ENCODE results near the gene ENTREP3.

The ENTREP3 gene

DNA sequence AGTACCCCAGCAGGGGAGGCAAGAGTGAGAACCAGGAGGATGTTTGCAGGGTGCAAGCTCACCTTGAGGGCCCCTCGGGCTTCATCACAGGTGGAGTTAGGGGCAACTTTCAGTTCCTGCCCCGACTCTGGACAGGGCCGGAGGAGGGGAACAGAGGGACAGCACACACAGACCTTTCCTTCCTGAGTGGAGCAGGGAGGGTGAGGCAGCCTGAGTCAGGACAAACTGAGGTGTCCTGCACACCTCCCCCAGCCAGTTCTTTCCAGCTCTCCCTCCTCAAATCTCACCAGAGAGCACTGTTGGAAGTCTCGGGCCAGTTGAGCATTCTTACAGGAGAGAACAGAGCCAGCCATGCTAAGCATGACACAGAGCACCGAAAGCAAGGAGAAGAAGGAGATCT lies 1.5 kb downstream of the ENTREP3 start:
- H3K4me3 ChIP-seq (ENCODE audit: low read length) = peak overlapping the region; percentile 83

DNA sequence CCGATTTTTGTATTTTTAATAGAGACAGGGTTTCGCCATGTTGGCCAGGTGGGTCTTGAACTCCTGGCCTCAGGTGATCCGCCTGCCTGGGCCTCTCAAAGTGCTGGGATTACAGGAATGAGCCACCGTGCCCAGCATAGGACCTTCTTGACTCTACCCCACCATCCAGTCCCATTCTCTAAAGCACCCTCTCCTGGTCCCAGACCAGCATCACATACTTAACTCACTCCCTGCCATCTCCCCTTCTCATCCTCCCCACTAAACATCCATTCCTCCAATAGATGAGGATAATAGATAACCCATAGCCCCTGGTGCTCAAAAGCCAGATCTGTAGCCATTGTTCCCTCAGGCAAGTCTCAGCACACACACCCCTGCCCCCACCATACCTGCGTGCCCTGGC lies 2.1 kb downstream of the ENTREP3 start:
- no peaks in the 10 kb centered on the region for H4K20me1 ChIP-seq (ENCODE audit: insufficient read depth, low read length)
- no peak overlapping the region for H2AFZ ChIP-seq (ENCODE audit: low read depth, low read length)
- peak overlapping the region; percentile 89 for H3K4me2 ChIP-seq (ENCODE audit: low read length)
- no peak overlapping the region for H3K9ac ChIP-seq (ENCODE audit: low read length)
- H3K4me3 ChIP-seq (ENCODE audit: low read length) = no peak overlapping the region
- H3K27ac ChIP-seq (ENCODE audit: low read length) = no peak overlapping the region
- H3K9me3 ChIP-seq (ENCODE audit: insufficient read depth, low read length) = no peaks in the 10 kb centered on the region
- peaks cover 5% of the 10 kb centered on the region; the same call in 1 of the 2 replicates for H3K79me2 ChIP-seq (ENCODE audit: low read length)
- no peak for TF ChIP-seq EZH2phosphoT487 (IDR thresholded peaks at IDR 0.05; ENCODE audit: low read depth)
- TF ChIP-seq, protein P1, sequence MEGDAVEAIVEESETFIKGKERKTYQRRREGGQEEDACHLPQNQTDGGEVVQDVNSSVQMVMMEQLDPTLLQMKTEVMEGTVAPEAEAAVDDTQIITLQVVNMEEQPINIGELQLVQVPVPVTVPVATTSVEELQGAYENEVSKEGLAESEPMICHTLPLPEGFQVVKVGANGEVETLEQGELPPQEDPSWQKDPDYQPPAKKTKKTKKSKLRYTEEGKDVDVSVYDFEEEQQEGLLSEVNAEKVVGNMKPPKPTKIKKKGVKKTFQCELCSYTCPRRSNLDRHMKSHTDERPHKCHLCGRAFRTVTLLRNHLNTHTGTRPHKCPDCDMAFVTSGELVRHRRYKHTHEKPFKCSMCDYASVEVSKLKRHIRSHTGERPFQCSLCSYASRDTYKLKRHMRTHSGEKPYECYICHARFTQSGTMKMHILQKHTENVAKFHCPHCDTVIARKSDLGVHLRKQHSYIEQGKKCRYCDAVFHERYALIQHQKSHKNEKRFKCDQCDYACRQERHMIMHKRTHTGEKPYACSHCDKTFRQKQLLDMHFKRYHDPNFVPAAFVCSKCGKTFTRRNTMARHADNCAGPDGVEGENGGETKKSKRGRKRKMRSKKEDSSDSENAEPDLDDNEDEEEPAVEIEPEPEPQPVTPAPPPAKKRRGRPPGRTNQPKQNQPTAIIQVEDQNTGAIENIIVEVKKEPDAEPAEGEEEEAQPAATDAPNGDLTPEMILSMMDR (IDR thresholded peaks at IDR 0.05; ENCODE audit: low read depth, low read length) = no peak
- H3K4me1 ChIP-seq (ENCODE audit: low read length) = peaks cover 20% of the 10 kb centered on the region
- no peaks in the 10 kb centered on the region for H3K27me3 ChIP-seq (ENCODE audit: low read depth, low read length)
- peaks cover 18% of the 10 kb centered on the region for H3K36me3 ChIP-seq (replicated peaks; ENCODE audit: low read depth, low read length)

More for the DNA sequence above, 1.5 kb downstream of the ENTREP3 start:
- Histone ChIP-seq H3K9ac (ENCODE audit: low read length) (peak overlapping the region; percentile 68; the same call in 1 of the 2 replicates), H3K79me2 (ENCODE audit: low read length) (peaks cover 5% of the 10 kb centered on the region; the same call in 1 of the 2 replicates), H4K20me1 (ENCODE audit: insufficient read depth, low read length) (no peaks in the 10 kb centered on the region), H3K27ac (ENCODE audit: low read length) (no peak overlapping the region), H3K36me3 (replicated peaks; ENCODE audit: low read depth, low read length) (peaks cover 19% of the 10 kb centered on the region), H3K9me3 (ENCODE audit: insufficient read depth, low read length) (no peaks in the 10 kb centered on the region), H3K4me1 (ENCODE audit: low read length) (peaks cover 20% of the 10 kb centered on the region), H3K4me2 (ENCODE audit: low read length) (peak overlapping the region; percentile 89), H2AFZ (ENCODE audit: low read depth, low read length) (no peak overlapping the region), H3K27me3 (ENCODE audit: low read depth, low read length) (no peaks in the 10 kb centered on the region)
- no peak for TF ChIP-seq EZH2phosphoT487 (IDR thresholded peaks at IDR 0.05; ENCODE audit: low read depth)
- TF ChIP-seq, protein P1 (IDR thresholded peaks at IDR 0.05; ENCODE audit: low read depth, low read length) = no peak

DNA sequence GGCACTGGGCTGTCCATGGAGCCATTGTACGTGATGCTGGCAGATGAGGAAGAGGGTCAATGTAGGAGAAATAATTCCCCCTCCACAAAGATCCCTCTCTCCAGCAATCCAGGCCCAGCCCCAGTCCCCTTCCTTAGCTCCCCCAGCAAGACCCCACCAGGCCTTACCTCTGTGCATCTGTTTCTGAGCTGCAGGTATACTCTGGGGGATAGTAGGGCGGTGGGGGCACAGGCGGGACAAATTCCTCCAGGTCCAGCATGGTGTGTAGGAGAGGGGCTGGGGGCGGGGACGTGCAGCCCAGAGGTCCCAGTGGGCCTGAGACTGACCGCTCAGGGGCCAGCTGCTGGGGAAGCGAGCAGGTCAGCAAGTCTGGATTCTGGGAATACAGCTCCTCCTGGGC lies 3.7 kb downstream of the ENTREP3 start:
- Histone ChIP-seq H3K27ac (ENCODE audit: low read length) (no peak overlapping the region), H3K4me2 (ENCODE audit: low read length) (no peak overlapping the region), H3K4me1 (ENCODE audit: low read length) (peaks cover 20% of the 10 kb centered on the region), H3K79me2 (ENCODE audit: low read length) (peaks cover 5% of the 10 kb centered on the region; the same call in 1 of the 2 replicates), H3K4me3 (ENCODE audit: low read length) (no peak overlapping the region), H3K9ac (ENCODE audit: low read length) (no peak overlapping the region), H3K36me3 (replicated peaks; ENCODE audit: low read depth, low read length) (peaks cover 20% of the 10 kb centered on the region), H3K9me3 (ENCODE audit: insufficient read depth, low read length) (no peaks in the 10 kb centered on the region), H2AFZ (ENCODE audit: low read depth, low read length) (no peak overlapping the region), H3K27me3 (ENCODE audit: low read depth, low read length) (no peaks in the 10 kb centered on the region), H4K20me1 (ENCODE audit: insufficient read depth, low read length) (no peaks in the 10 kb centered on the region)
- no peak for TF ChIP-seq EZH2phosphoT487 (IDR thresholded peaks at IDR 0.05; ENCODE audit: low read depth)
- TF ChIP-seq, protein P1 (IDR thresholded peaks at IDR 0.05; ENCODE audit: low read depth, low read length) = no peak

DNA sequence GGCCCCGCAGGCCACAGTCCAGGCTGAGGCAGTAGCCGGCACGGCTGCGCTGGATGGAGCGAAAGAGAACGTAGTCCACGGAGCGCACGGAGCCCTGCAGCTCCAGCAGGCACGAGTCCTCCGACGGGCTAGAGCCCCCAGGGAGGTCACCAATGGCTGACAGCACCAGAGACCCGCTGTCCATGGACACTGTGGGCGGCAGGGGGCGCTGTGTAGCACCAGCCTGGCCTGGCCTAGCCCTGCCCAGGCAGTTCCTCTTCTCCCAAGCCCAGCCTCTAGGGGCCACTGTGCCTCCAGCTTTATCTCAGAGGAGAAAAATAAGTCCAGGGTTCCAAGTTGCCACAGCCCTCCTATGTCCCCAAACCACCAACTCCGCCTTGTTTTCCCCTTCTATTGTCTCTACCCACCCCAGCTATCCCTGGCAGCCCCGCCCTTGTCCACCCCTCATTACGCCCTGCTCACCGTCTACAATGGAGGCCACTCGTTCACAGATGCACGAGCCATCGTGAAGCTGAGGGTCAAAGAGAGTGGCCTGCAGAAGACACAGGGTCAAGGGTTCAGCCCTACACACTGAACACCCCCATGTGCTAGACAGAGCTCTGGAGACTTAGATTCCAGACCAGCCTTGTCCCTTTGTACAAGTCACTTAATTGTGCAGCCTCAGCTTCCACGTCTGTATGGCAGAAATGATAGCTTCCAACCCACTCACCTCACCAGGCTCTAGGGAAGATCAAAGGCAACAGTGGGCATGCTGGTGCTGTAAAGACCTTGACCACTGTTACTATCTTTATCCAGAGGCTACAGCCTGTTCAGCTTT lies 4.4 kb downstream of the ENTREP3 start:
- peaks cover 16% of the 10 kb centered on the region for H3K36me3 ChIP-seq (replicated peaks; ENCODE audit: low read depth, low read length)
- H3K9ac ChIP-seq (ENCODE audit: low read length) = peak overlapping the region; percentile 70
- peaks cover 20% of the 10 kb centered on the region for H3K4me1 ChIP-seq (ENCODE audit: low read length)
- peak overlapping the region; percentile 0; the same call in 1 of the 2 replicates for H3K27ac ChIP-seq (ENCODE audit: low read length)
- peak overlapping the region; percentile 58; the same call in 1 of the 2 replicates for H2AFZ ChIP-seq (ENCODE audit: low read depth, low read length)
- TF ChIP-seq, protein P1 (IDR thresholded peaks at IDR 0.05; ENCODE audit: low read depth, low read length) = peak; percentile 100
- TF ChIP-seq EZH2phosphoT487 (IDR thresholded peaks at IDR 0.05; ENCODE audit: low read depth) = no peak
- no peaks in the 10 kb centered on the region for H3K27me3 ChIP-seq (ENCODE audit: low read depth, low read length)
- no peaks in the 10 kb centered on the region for H4K20me1 ChIP-seq (ENCODE audit: insufficient read depth, low read length)
- peak overlapping the region; percentile 95 for H3K4me2 ChIP-seq (ENCODE audit: low read length)
- no peaks in the 10 kb centered on the region for H3K9me3 ChIP-seq (ENCODE audit: insufficient read depth, low read length)
- H3K79me2 ChIP-seq (ENCODE audit: low read length) = peaks cover 5% of the 10 kb centered on the region; the same call in 1 of the 2 replicates
- peak overlapping the region; percentile 77 for H3K4me3 ChIP-seq (ENCODE audit: low read length)
